ENCODE results near the gene SHPK.

The SHPK gene

DNA sequence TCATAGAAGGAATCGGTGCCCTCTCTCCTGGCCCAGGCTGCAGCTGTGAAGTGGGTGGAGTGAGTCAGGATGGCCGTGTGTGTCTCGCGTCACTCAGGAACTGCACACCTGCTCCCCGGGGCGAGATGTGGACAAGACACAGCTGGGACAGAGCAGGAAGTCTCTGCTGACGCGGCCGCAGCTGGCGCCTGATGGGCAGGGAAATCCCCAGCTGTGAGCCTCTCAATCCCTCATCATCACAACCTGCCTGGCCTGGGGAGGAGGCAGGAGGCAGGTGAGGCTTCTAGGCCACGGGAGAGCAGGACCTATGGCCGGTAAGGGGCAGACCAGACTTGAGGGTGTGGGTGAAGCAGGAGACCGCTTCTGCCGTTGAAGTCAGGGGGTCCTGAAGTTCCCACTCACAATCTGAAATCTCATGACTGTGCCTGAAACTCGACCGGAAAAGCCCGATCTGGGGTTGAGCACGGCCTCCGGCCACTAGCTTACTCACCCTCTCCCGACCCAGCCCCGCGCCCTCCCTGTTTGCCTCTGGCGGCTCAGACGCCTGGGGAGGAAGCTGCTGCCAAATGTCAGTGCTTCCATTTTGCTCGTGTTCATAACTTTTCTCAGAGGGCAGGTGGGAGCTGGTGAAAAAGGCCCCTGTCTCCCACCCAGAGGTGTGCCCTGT lies 77.3 kb downstream of the SHPK start:
- DNase-seq (ENCODE audit: low read depth in 4 of 4, low spot score in 1 of 4): peak in 1 of 4 experiments; percentile 25

All from stimulated activated CD4-positive, alpha-beta T cell treated with anti-CD3 and anti-CD28 coated beads, Interleukin-1b, Interleukin-23, amount 100 ng/mL, for 24 hours (primary cell).